Panc1 (cell line): ENCODE measurements around the gene APBB3. TPM values are rescaled to one million over a fixed set of nuclear protein-coding genes. Genes with fewer than 3 reads are reported as not detected.
"Not testable (repeated sequence)": the region's sequence is repeated elsewhere in the genome, so short reads cannot be mapped to it uniquely, and the experiment has no call there.

Experiments used
- ATAC-seq: fragments of 200-7000 bp; cut with Tn5 transposase; 2 replicates; pipeline ENCODE4 v1.9.1; 2020; ENCODE audit warnings: mild to moderate bottlenecking, moderate library complexity
- BruUV-seq: library from RNA; stranded (reverse); fragments of 400-500 nt; replicated peaks from 2 replicates; lab custom pipeline; 2021; lab: Mats Ljungman, UMichigan
- CTCF ChIA-PET: fragments of 300-600 bp; sonication (Branson Sonifier 250); formaldehyde crosslinking; loops from one replicate; lab custom pipeline; 2022; ENCODE audit warnings: antibody characterized with exemption; lab: Charles Lee
- POLR2A ChIA-PET: fragments of 300-600 bp; sonication (Branson Sonifier 250); formaldehyde crosslinking; loops from one replicate; lab custom pipeline; 2022; ENCODE audit warnings: antibody characterized with exemption; lab: Charles Lee
- DNase-seq: peaks from one replicate; pipeline ENCODE4 v3.0.0-alpha.2; 2010; ENCODE audit warnings: low read depth, low spot score
- H3K27ac ChIP-seq: 2 replicates; pipeline ENCODE4 v1.5.1; 2011; ENCODE audit warnings: mild to moderate bottlenecking, low read length, inconsistent platforms
- H3K27me3 ChIP-seq: fragments of 200-500 bp; sonication (Bioruptor generic); 2 replicates; pipeline ENCODE4 v1.6.0; 2014; ENCODE audit warnings: low read length, inconsistent platforms; ENCODE audit not compliant: control insufficient read depth, insufficient read depth
- H3K36me3 ChIP-seq: fragments of 200-500 bp; sonication (Bioruptor generic); 2 replicates; pipeline ENCODE4 v1.5.1; 2014; ENCODE audit warnings: inconsistent platforms, mild to moderate bottlenecking, low read length, moderate library complexity; ENCODE audit not compliant: control insufficient read depth, insufficient read depth
- H3K4me1 ChIP-seq: 2 replicates; pipeline ENCODE4 v1.5.1; 2011; ENCODE audit warnings: inconsistent platforms, mild to moderate bottlenecking, low read length, moderate library complexity; ENCODE audit not compliant: control insufficient read depth, insufficient read depth
- H3K4me3 ChIP-seq, 2 experiments: 2 replicates each; pipeline ENCODE4 v1.5.1; 2011 to 2012; ENCODE audit warnings: low read depth in 2 of 2, low read length in 2 of 2, mild to moderate bottlenecking in 2 of 2, inconsistent platforms in 1 of 2, moderate library complexity in 1 of 2
- H3K9me3 ChIP-seq: fragments of 200-500 bp; sonication (Bioruptor generic); 2 replicates; pipeline ENCODE4 v1.5.1; 2014; ENCODE audit warnings: low read depth, mild to moderate bottlenecking, inconsistent platforms, low read length, moderate library complexity; ENCODE audit not compliant: control insufficient read depth, insufficient read depth
- POLR2AphosphoS5 ChIP-seq: IDR thresholded peaks from 2 replicates; pipeline ENCODE4 v1.6.1; 2012; ENCODE audit warnings: mild to moderate bottlenecking, low read depth, low read length, moderate library complexity
- SIN3A ChIP-seq: IDR thresholded peaks from 2 replicates; pipeline ENCODE4 v1.6.1; 2012; ENCODE audit warnings: low read depth, mild to moderate bottlenecking, low read length, moderate library complexity, borderline replicate concordance; ENCODE audit not compliant: insufficient read depth
- TCF7L2 ChIP-seq: IDR thresholded peaks from 2 replicates; pipeline ENCODE4 v1.6.1; 2011; ENCODE audit warnings: mild to moderate bottlenecking, low read depth, low read length, inconsistent platforms
- in situ Hi-C: cut with HindIII; loops from 2 replicates; pipeline ENCODE4 v1.10.0; 2016; ENCODE audit warnings: low sequenced_read_pairs, low pct_unique_long_range_greater_than_20kb
- intact Hi-C: fragments of 100-400 bp; cut with micrococcal nuclease; formaldehyde crosslinking; loops from one replicate; pipeline ENCODE4 v1.10.0; 2022; ENCODE audit not compliant: unreplicated experiment
- total RNA-seq: library from RNA; stranded (reverse); gene quantifications from one replicate; pipeline ENCODE4 v1.2.1, GENCODE V29; 2021; ENCODE audit not compliant: unreplicated experiment
- TF ChIP-seq, protein P1 (sequence below), 2 experiments: IDR thresholded peaks; 2 replicates each; pipeline ENCODE4 v1.6.1; 2011 to 2012; ENCODE audit warnings: low read depth in 2 of 2, control low read depth in 1 of 2, low read length in 1 of 2, mild to moderate bottlenecking in 1 of 2, moderate library complexity in 1 of 2; ENCODE audit not compliant: insufficient read depth in 1 of 2
- TF ChIP-seq, protein P2 (sequence below): fragments of 450-650 bp; IDR thresholded peaks from 2 replicates; pipeline ENCODE4 v1.5.1; 2017; ENCODE audit warnings: mild to moderate bottlenecking

The APBB3 gene
- total RNA-seq, 1 experiment from 2014 or later, result 28.6 TPM

DNA sequence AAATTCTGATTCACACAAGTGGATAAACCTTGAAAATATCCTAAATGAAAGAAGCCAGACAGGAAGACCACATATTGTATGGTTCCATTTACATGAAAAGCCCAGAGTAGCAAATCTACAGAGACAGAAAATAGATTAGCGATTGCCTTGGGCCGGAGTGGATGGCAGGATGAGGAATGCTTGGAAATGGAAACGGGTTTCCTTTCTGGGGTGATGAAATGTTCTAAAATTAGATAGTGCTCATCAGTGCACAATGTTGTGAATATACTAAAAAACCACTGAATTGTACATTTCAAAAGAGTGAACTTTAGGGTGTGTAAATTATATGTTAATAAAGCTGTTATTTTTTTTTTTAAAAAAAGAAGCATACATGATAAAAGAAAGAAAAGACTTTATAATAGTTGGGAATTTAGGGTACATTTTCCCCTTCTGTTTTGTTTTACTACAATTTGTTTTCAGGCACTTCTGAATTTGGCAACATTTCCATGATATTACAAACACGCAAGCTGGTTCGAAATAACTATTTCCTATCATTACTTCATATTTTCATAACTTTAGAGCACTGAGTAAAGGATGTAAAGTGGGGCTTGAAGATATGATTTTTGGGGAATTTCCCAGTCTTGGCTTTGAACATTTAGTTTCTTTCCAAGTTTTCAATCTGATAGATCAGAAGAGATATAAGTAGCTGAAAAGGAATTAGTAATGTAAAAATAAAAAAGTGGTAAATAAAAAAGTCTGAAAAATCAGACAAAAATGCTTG is 24.1 kb upstream of the APBB3 start:
- DNase-seq (no peak), ATAC-seq (no peak)
- ChIA-PET CTCF (interaction anchor here (0.5 kb wide), 1 partner anchor 12 kb away, joined by 3 read pairs; no protein-coding TSS in a partner anchor), POLR2A (no interaction called here)
- Histone ChIP-seq H3K27me3 (no peaks in the 10 kb centered on the region), H3K27ac (no peak overlapping the region), H3K4me3 (no peak overlapping the region), H3K9me3 (no peaks in the 10 kb centered on the region), H3K4me1 (no peaks in the 10 kb centered on the region), H3K36me3 (no peaks in the 10 kb centered on the region)
- TF ChIP-seq SIN3A (no peak), TCF7L2 (no peak), POLR2AphosphoS5 (no peak)
- TF ChIP-seq, protein P1, sequence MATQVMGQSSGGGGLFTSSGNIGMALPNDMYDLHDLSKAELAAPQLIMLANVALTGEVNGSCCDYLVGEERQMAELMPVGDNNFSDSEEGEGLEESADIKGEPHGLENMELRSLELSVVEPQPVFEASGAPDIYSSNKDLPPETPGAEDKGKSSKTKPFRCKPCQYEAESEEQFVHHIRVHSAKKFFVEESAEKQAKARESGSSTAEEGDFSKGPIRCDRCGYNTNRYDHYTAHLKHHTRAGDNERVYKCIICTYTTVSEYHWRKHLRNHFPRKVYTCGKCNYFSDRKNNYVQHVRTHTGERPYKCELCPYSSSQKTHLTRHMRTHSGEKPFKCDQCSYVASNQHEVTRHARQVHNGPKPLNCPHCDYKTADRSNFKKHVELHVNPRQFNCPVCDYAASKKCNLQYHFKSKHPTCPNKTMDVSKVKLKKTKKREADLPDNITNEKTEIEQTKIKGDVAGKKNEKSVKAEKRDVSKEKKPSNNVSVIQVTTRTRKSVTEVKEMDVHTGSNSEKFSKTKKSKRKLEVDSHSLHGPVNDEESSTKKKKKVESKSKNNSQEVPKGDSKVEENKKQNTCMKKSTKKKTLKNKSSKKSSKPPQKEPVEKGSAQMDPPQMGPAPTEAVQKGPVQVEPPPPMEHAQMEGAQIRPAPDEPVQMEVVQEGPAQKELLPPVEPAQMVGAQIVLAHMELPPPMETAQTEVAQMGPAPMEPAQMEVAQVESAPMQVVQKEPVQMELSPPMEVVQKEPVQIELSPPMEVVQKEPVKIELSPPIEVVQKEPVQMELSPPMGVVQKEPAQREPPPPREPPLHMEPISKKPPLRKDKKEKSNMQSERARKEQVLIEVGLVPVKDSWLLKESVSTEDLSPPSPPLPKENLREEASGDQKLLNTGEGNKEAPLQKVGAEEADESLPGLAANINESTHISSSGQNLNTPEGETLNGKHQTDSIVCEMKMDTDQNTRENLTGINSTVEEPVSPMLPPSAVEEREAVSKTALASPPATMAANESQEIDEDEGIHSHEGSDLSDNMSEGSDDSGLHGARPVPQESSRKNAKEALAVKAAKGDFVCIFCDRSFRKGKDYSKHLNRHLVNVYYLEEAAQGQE (IDR thresholded peaks at IDR 0.05; ENCODE audit: insufficient read depth in 1 of 2, low read depth in 2 of 2, low read length in 1 of 2), result no peak
- TF ChIP-seq, protein P2, sequence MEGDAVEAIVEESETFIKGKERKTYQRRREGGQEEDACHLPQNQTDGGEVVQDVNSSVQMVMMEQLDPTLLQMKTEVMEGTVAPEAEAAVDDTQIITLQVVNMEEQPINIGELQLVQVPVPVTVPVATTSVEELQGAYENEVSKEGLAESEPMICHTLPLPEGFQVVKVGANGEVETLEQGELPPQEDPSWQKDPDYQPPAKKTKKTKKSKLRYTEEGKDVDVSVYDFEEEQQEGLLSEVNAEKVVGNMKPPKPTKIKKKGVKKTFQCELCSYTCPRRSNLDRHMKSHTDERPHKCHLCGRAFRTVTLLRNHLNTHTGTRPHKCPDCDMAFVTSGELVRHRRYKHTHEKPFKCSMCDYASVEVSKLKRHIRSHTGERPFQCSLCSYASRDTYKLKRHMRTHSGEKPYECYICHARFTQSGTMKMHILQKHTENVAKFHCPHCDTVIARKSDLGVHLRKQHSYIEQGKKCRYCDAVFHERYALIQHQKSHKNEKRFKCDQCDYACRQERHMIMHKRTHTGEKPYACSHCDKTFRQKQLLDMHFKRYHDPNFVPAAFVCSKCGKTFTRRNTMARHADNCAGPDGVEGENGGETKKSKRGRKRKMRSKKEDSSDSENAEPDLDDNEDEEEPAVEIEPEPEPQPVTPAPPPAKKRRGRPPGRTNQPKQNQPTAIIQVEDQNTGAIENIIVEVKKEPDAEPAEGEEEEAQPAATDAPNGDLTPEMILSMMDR, result no peak
- BruUV-seq, result no TSS peak
- intact Hi-C loops, result no loop called here
- in situ Hi-C loops, result no loop called here

DNA sequence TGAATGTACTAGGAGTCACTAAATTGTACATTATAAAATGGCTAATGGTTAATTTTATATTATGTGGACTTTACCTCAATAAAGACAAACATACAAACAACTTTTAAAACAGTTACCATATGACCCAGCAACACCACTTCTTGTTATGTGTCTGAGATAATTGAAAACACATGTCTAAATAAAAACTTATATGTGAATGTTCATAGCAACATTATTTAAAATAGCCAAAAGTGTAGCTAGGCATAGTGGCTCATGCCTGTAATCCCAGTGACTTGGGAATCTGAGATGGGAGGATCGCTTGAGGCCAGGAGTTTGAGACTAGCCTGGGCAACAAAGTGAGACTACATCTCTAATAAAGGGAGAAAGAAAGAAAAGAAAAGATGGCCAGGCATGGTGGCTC is 23.1 kb upstream of the APBB3 start:
- TF ChIP-seq, protein P1 (IDR thresholded peaks at IDR 0.05; ENCODE audit: insufficient read depth in 1 of 2, low read depth in 2 of 2, low read length in 1 of 2), result no peak
- TF ChIP-seq SIN3A (no peak), TCF7L2 (no peak)
- H3K27ac ChIP-seq, result no peak overlapping the region
- no TSS peak for BruUV-seq
- CTCF ChIA-PET, result no interaction called here
- no peaks in the 10 kb centered on the region for H3K4me1 ChIP-seq
- H3K9me3 ChIP-seq, result no peaks in the 10 kb centered on the region
- in situ Hi-C loops (no loop called here), intact Hi-C loops (no loop called here)
- DNase-seq (no peak), ATAC-seq (no peak)
- H3K27me3 ChIP-seq, result no peaks in the 10 kb centered on the region
- POLR2A ChIA-PET, result interaction anchor here (0.7 kb wide), 1 partner anchor 30 kb away, joined by 4 read pairs; the partner anchor contains the start of gene SRA1
- H3K36me3 ChIP-seq, result no peaks in the 10 kb centered on the region
- H3K4me3 ChIP-seq, result no peak overlapping the region

DNA sequence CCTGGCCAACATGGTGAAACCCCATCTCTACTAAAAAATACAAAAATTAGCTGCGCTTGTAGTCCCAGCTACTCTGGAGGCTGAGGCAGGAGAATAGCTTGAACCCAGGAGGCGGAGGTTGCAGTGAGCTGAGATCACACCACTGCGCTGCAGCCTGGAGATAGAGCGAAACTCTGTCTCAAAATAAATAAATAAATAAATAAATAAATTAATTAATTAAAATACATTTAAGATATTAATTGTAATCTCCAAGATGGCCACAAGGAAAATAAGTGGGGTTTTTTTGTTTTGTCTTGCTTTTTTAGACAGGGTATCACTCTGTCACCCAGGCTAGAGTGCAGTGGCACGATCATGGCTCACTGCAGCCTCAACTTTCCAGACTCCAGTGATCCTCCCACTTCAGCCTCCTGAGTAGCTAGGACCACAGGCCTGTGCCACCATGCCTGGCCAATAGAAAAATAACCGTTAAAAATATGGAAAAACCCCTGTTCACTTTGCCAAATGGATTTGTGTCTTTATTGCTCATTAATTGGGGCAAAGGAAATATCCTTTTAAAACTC is 14.9 kb upstream of the APBB3 start:
- H3K4me1 ChIP-seq, H3K27me3 ChIP-seq, BruUV-seq, in situ Hi-C loops, ATAC-seq, H3K9me3 ChIP-seq, DNase-seq, CTCF ChIA-PET, H3K27ac ChIP-seq, POLR2A ChIA-PET, H3K36me3 ChIP-seq, H3K4me3 ChIP-seq: not testable (repeated sequence)
- intact Hi-C loops, result loop anchor here (5.0 to 10.0 kb wide), 2 partner anchors 58 to 136 kb away; partner anchors contain the start of gene TMCO6
